ENCODE measurements around the gene MPHOSPH10.

GRCh38 chr2:71129114-71129901 lies 1.1 kb upstream of the MPHOSPH10 start:
- no peak for TF ChIP-seq CTCF (conservative IDR thresholded peaks at IDR 0.05; ENCODE audit: low read depth, low read length)
- TF ChIP-seq EZH2 (IDR thresholded peaks at IDR 0.05; ENCODE audit: low read length, unreplicated experiment): no peak

Measured in PC-3 (cell line).